Inflammatory macrophage treated with lipopolysaccharide for 4 hours (primary cell): Measurements from ENCODE around the gene SNRPA.
A peak's percentile ranks its signal among the peaks of the same experiment; 100 is the strongest.
"Not testable (repeated sequence)": the region's sequence is repeated elsewhere in the genome, so short reads cannot be mapped to it uniquely, and the experiment has no call there.

Experiments used
- DNase-seq: peaks from one replicate; pipeline ENCODE4 v3.0.0-alpha.2; 2020

SNRPA gene

GRCh38 chr19:40747536-40747935, 3.5 kb upstream of the SNRPA start:
- no peak for DNase-seq

DNA sequence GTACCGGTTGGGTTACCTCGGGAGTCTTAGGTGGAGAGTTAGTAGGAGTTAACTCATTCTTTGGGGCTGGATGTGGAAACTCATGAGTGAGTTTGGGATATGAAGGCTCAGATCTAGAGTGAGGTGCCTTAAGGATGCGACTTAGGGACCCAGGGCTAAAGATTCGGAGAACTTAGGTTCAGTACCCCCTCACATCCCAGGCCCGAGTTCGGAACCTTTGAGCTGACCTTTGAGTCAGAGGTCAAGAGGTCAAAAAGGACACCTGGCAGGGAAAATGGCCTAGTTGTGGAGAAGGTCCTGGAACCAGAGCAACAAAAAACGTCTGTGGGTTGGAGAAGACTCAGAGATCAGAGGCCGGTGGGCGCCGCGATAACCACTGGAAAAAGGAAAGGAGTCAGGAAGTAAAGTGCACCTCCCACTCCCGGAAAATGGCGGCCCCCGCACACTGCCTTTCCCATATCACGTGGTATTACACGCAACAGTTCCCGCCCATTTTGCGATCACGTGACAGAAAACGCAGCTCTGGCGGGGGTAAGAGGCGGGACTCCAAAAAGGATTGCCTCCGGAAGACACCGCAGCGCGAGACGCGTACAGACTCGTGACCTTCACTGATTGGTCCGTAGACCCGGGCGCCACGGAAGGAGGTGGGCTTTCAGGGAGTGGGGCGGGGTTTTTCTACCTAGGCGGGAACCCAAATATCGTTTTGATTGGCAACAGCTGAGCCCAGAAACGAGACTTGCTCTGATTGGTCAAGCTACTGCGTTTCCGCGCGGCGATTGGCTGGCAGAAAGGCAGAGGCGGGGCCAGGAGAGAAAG, 737 bp upstream of the SNRPA start, which contains the start of gene ACTMAP:
TSS of gene ACTMAP (minus strand) at position 420 of the 816 bp plus-strand sequence. CDS start 674 bp downstream, outside the sequence.
- peak; percentile 100 for DNase-seq

DNA sequence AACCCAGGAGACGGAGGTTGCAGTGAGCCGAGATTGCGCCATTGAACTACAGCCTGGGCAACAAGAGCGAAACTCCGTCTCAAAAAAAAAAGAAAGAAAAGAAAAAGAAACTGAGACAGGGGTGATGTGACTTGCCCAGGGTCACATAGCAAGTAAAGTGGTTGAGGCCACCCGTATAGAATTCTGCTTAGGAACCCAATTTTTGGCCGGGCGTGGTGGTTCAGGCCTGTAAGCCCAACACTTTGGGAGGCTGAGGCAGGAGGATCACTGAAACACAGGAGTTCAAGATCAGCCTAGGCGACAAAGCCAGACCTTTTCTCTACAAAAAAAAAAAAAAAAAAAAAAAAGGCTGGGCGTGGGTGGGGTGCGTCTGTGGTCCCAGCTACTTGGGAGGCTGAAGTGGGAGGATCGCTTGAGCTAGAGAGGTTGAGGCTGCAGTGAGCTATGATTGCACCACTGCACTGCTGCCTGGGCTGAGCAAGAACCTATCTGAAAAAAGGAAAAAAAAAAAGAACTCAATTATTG, 1.3 kb downstream of the SNRPA start:
- peak; percentile 66 for DNase-seq

DNA sequence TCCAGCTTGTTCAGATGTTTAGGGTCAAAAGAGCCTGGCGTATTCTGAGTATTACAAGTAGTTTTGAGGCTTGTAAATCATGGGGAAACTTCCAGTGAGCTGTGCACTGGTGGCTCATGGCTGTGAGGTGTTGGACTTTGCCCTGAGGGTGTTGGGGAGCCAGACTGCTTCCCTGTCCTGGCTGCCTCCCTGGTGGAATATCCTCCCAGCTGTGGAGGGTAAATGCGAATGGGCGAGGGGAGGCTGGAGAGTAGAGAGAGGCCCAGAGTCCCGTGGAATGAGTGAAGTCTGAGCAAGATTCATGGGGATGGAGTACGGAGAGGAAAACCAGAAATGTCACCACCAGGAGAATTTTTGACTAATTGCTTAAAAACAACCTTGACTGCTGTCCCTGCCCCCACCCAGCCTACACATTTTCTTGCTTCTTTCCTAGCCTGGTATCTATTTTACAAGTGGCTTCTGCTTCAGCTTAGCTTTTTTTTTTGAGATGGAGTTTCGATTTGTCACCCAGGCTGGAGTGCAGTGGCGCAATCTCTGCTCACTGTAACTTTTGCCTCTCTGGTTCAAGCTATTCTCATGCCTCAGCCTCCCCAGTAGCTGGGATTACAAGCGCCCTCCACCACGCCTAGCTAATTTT, 3.7 kb downstream of the SNRPA start:
- DNase-seq: peak; percentile 91

- peak; percentile 19 for DNase-seq
Observed at GRCh38 chr19:40755248-40755624, 4.2 kb downstream of the SNRPA start.

- DNase-seq: no peak
Observed at GRCh38 chr19:40755791-40756190, 4.8 kb downstream of the SNRPA start.

GRCh38 chr19:40756502-40757110, 5.6 kb downstream of the SNRPA start:
- no peak for DNase-seq

- DNase-seq: no peak
Observed at GRCh38 chr19:40758491-40758890, 7.5 kb downstream of the SNRPA start.

- no peak for DNase-seq
Observed at GRCh38 chr19:40759352-40759751, 8.3 kb downstream of the SNRPA start.

DNA sequence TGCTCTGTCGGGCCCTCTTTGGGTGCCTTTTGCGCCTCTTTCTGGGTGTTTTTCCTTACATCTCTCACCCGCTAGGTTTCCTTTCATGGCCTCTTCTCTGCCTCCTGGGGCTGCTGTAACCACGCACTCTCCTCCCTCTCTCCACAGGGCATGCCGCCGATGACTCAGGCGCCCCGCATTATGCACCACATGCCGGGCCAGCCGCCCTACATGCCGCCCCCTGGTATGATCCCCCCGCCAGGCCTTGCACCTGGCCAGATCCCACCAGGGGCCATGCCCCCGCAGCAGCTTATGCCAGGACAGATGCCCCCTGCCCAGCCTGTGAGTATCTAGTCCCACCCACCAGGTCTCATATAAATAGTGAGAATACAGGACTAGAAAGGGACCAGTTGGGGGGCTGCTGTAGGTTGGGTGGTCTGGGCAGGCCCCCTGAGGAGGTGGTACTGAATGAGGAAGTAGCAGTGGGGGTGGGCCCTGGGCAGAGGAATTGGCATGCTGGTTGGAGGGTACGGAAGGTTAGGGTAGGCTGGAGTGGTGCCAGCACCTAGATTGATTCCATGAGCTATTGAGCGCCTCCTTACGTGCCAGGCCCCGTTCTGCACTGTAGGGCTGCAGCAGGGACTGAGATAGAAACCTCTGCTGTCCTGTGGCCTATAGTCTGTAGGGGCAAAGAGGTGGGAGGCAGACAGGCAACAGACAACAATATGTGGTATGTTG, 11.9 kb downstream of the SNRPA start:
- DNase-seq: no peak

DNA sequence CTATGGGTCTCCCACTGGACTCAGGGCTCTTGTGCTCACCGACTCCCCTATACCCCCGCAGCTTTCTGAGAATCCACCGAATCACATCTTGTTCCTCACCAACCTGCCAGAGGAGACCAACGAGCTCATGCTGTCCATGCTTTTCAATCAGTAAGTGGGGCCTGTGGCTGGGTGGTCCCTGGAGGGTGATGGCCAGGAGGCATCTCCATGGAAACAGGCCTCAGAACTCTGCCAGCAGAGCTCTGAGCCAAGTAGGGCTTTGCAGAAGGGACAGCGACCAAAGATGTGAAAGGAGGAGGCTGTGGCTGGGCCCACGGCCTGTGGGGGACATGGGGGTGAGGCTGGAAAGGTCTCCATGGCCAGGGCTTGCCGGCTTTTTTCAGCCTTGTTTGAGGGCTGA, 12.5 kb downstream of the SNRPA start:
- no peak for DNase-seq

GRCh38 chr19:40763963-40764362, 13.0 kb downstream of the SNRPA start:
- DNase-seq: no peak

GRCh38 chr19:40766385-40766784, 15.4 kb downstream of the SNRPA start:
- not testable (repeated sequence) for DNase-seq

DNA sequence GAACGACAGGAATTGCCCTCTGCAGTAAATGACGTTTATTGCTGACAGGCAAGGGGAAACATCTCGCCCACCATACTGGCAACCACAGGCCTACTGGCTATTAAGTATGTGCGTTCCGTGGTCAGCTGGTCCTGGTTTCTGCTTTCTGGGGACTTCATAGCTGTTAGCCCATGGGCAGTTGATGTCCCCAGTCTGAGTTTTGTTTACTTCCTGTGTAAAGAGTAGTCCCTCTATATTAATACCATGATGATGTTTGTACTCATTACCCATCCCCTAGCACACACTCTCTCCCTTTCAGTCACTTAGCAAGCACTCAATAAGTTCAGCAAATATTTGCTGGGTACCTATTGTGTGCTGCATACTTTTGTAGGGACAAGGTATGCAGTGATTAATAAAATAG, 17.9 kb downstream of the SNRPA start:
- peak; percentile 47 for DNase-seq

DNA sequence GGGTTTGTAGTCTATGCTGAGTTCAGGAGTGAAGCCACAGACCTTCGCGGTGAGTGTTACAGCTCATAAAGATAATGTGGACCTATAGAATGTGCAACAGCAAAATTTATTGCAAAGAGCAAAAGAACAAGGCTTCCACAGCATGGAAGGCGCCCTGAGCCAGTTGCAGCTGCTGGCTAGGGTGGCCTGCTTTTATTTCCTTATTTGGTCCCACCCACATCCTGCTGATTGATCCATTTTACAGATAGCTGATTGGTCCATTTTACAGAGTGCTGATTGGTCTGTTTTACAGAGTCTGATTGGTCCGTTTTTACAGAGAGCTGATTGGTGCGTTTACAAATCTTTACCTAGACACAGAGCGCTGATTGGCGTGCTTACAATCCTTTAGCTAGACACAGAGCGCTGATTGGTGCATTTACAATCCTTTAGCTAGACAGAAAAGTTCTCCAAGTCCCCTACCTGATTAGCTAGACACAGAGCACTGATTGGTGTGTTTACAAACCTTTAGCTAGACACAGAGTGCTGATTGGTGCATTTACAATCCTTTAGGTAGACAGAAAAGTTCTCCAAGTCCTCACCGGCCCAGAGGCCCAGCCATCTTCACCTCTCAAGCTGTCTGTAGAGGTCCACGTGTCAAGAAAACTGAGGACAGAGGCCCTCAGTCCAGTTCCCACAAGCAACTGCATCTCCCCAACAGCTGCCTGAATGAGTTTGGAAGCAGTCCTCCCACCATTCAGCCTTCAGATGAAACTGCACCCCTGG, 20.3 kb downstream of the SNRPA start:
- not testable (repeated sequence) for DNase-seq

DNA sequence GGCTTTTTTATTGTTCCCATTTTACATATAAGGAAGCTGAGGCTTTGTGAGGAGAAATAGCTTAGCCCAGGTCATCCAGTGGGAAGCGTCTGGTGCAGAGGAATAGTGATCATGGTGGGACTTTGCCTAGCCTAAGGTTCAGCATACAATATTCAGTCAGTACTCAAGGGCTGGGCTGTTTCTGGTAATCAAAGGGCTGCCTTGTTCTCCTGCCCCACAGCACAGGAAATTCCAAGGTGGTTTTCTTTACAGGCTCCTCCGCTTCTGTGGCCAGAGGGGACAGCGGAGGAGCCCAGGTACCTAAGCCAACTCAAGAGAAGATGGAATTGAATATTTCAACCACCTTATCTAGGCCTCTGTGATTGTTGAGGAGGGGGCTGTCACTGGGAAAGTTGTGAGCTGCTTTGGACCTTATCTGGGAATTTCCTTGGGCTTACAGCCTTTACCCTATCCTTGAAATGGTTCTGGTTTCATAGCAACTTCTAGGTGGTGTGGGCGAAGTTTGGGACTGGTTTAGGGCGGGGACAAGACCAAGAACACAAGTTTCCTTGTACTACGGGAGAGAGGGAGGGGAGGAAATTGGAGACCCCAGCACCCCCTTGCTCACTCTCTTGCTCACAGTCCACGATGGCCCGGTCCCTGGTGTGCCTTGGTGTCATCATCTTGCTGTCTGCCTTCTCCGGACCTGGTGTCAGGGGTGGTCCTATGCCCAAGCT, 24.1 kb downstream of the SNRPA start, which contains the start of gene MIA:
TSS of gene MIA (plus strand) at position 606 of the 716 bp plus-strand sequence. CDS start at position 628, 22 bp downstream.
- DNase-seq: no peak

- DNase-seq: no peak
Observed at GRCh38 chr19:40775632-40776022, 24.6 kb downstream of the SNRPA start.

DNA sequence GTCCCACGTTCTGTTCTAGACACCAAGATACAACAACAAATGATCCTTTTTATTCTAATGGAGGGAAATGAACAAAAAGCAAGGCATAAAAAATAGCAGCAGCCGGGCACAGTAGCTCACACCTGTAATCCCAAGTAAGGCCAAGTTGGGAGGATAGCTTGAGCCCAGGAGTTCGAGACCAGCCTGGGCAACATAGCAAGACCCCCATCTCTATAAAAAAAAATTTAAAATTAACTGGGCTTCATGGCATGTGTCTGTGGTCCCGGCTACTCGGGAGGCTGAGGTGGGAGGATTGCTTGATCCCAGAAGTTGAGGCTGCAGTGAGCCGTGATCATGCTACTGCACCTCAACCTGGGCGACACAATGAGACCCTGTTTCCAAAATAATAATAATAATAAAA, 25.4 kb downstream of the SNRPA start:
- DNase-seq: no peak

- DNase-seq: peak; percentile 98
Observed at GRCh38 chr19:40776932-40777644, 26.1 kb downstream of the SNRPA start.

- DNase-seq: no peak
Observed at GRCh38 chr19:40777645-40777936, 26.6 kb downstream of the SNRPA start.
